NB4 (cell line): Measurements from ENCODE around the gene WDR70.

Source experiments
- CTCF ChIP-seq: IDR thresholded peaks from one replicate; pipeline ENCODE4 v1.5.1; 2012; ENCODE audit warnings: low read depth, low read length
- POLR2A ChIP-seq: IDR thresholded peaks from 2 replicates; pipeline ENCODE4 v1.6.1; 2011; ENCODE audit warnings: mild to moderate bottlenecking; ENCODE audit not compliant: insufficient read length; ENCODE audit errors: extremely low read depth

- no peak for TF ChIP-seq CTCF
- no peak for TF ChIP-seq POLR2A
Measured at GRCh38 chr5:37701868-37702267, 322.8 kb downstream of the WDR70 start.
